Lower lobe of right lung (tissue), 2 donors: Measurements from ENCODE around the gene ZSWIM3. TPM values are rescaled to one million over a fixed set of nuclear protein-coding genes. Genes with fewer than 3 reads are reported as not detected.

ENCODE experiments used
- ATAC-seq, 2 donors: fragments of 200-7000 bp; cut with Tn5 transposase; one replicate each; pipeline ENCODE4 v1.9.1; 2020 to 2022; ENCODE audit warnings: mild to moderate bottlenecking in 2 of 2, moderate library complexity in 2 of 2
- DNase-seq: peaks from one replicate; pipeline ENCODE4 v3.0.0-alpha.2; 2020
- H3K27ac ChIP-seq: fragments of 200-600 bp; one replicate; pipeline ENCODE4 v1.8.0; 2022
- H3K27me3 ChIP-seq: fragments of 200-600 bp; one replicate; pipeline ENCODE4 v1.8.0; 2022; ENCODE audit warnings: low read depth
- H3K36me3 ChIP-seq: fragments of 200-600 bp; one replicate; pipeline ENCODE4 v1.8.0; 2022; ENCODE audit warnings: mild to moderate bottlenecking
- H3K4me1 ChIP-seq: fragments of 200-600 bp; one replicate; pipeline ENCODE4 v1.8.0; 2022
- H3K4me3 ChIP-seq: fragments of 200-600 bp; one replicate; pipeline ENCODE4 v1.8.0; 2022; ENCODE audit warnings: mild to moderate bottlenecking
- H3K9me3 ChIP-seq: fragments of 200-600 bp; one replicate; pipeline ENCODE4 v1.8.0; 2022
- CTCF ChIP-seq: fragments of 200-600 bp; IDR thresholded peaks from one replicate; pipeline ENCODE4 v1.8.0; 2022; ENCODE audit warnings: antibody characterized with exemption, mild to moderate bottlenecking
- intact Hi-C: fragments of 100-400 bp; cut with DNase I; formaldehyde crosslinking; loops from one replicate; pipeline ENCODE4 v1.11.0; 2022
- total RNA-seq: library from RNA; stranded (reverse); fragmentation: NEBNext Ultra II Directional; extraction: Animal tissue kit (Norgen Biotek cat#: 25700); gene quantifications from one replicate; pipeline ENCODE4 v1.2.1, GENCODE V29; 2021
- donor health status: DM: no; HTN: yes; CAD: no; lungs with severe emphysema.

The ZSWIM3 gene
- total RNA-seq, 1 donor from 2014 or later: 3.0 TPM

GRCh38 chr20:45861221-45862075 lies 4.0 kb downstream of the ZSWIM3 start:
- H3K4me3 ChIP-seq: no peak overlapping the region
- intact Hi-C loops: no loop called here
- ATAC-seq (no peak), DNase-seq (no peak)
- peaks cover 10% of the 10 kb centered on the region for H3K4me1 ChIP-seq
- no peaks in the 10 kb centered on the region for H3K9me3 ChIP-seq
- no peak overlapping the region for H3K27ac ChIP-seq
- no peaks in the 10 kb centered on the region for H3K36me3 ChIP-seq
- no peaks in the 10 kb centered on the region for H3K27me3 ChIP-seq
- TF ChIP-seq CTCF: no peak

- intact Hi-C loops: no loop called here
- no peak overlapping the region for H3K27ac ChIP-seq
- no peaks in the 10 kb centered on the region for H3K36me3 ChIP-seq
- no peaks in the 10 kb centered on the region for H3K4me1 ChIP-seq
- no peaks in the 10 kb centered on the region for H3K27me3 ChIP-seq
- no peak for TF ChIP-seq CTCF
- DNase-seq (no peak), ATAC-seq (no peak)
- no peaks in the 10 kb centered on the region for H3K9me3 ChIP-seq
- no peak overlapping the region for H3K4me3 ChIP-seq
Observed at GRCh38 chr20:45863543-45864470, 6.4 kb downstream of the ZSWIM3 start.

GRCh38 chr20:45866454-45866853 lies 9.0 kb downstream of the ZSWIM3 start:
- ATAC-seq: no peak

DNA sequence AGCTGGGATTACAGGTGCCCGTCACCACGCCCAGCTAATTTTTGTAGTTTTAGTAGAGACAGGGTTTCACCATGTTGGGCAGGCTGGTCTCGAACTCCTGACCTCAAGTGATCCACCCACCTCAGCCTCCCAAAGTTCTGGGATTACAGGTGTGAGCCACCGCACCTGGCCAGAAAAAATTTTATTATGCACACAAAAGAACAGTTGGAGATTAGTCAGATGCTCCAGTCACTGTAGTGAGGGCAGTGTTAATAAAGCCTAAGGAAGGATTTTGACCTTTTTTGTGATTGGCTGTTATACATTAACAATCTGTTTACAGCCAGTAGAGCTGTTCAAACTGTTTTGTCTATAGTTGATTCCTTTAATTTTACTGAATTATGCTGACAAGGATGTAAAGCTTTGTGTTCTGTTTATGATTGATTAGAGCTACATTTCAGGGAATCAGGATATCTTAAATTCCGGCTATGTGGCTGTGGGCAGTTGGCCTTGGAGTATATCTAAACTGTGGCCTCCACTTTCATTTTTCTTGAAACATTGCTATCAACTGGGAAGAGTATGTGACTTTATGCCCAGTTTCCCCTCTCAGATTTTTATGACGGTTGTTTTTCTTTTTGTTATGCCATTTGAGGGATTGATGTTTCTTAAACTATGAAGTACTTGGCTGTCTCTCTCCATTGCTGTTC lies 9.9 kb downstream of the ZSWIM3 start:
- intact Hi-C loops: no loop called here
- no peak for TF ChIP-seq CTCF
- H3K27me3 ChIP-seq: no peaks in the 10 kb centered on the region

More at GRCh38 chr20:45866454-45866853, 9.0 kb downstream of the ZSWIM3 start:
- Histone ChIP-seq H3K36me3 (no peaks in the 10 kb centered on the region), H3K27ac (no peak overlapping the region), H3K4me3 (no peak overlapping the region), H3K4me1 (no peaks in the 10 kb centered on the region), H3K9me3 (no peaks in the 10 kb centered on the region), H3K27me3 (no peaks in the 10 kb centered on the region)
- intact Hi-C loops: no loop called here
- DNase-seq: no peak
- TF ChIP-seq CTCF: no peak

DNA sequence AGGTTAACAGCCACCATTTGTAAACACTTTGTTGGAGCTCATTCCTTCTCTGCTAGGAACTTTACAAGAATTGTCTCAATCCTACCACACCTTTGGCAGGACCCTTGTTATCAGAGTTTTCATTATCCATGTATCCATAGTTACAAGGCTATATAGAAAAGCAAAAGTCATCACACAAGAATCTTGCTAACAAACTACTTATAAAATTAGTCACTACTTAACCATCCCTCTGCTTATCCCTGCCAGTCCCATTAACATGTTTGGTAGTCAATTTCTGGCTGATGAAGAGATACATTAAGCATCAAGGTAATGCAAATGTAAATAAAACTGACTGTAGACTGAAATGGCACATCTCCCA lies 10.4 kb downstream of the ZSWIM3 start:
- intact Hi-C loops: no loop called here
- ATAC-seq: peak in 1 of 2 donors; percentile 67

More for the DNA sequence above, 9.9 kb downstream of the ZSWIM3 start:
- ATAC-seq (peak in 1 of 2 donors; percentile 19), DNase-seq (no peak)
- Histone ChIP-seq H3K4me3 (no peak overlapping the region), H3K36me3 (no peaks in the 10 kb centered on the region), H3K27ac (no peak overlapping the region), H3K9me3 (no peaks in the 10 kb centered on the region), H3K4me1 (no peaks in the 10 kb centered on the region)

More for the DNA sequence above, 10.4 kb downstream of the ZSWIM3 start:
- Histone ChIP-seq H3K27ac (no peak overlapping the region), H3K36me3 (no peaks in the 10 kb centered on the region), H3K4me1 (no peaks in the 10 kb centered on the region), H3K9me3 (no peaks in the 10 kb centered on the region), H3K4me3 (no peak overlapping the region), H3K27me3 (no peaks in the 10 kb centered on the region)
- no peak for TF ChIP-seq CTCF
- DNase-seq: no peak
